Measurements from ENCODE around the gene KCTD1.

KCTD1 gene

GRCh38 chr18:26549263-26550094 lies 1.1 kb upstream of the KCTD1 start:
- peak; percentile 28 for DNase-seq (ENCODE audit: low spot score)

DNA sequence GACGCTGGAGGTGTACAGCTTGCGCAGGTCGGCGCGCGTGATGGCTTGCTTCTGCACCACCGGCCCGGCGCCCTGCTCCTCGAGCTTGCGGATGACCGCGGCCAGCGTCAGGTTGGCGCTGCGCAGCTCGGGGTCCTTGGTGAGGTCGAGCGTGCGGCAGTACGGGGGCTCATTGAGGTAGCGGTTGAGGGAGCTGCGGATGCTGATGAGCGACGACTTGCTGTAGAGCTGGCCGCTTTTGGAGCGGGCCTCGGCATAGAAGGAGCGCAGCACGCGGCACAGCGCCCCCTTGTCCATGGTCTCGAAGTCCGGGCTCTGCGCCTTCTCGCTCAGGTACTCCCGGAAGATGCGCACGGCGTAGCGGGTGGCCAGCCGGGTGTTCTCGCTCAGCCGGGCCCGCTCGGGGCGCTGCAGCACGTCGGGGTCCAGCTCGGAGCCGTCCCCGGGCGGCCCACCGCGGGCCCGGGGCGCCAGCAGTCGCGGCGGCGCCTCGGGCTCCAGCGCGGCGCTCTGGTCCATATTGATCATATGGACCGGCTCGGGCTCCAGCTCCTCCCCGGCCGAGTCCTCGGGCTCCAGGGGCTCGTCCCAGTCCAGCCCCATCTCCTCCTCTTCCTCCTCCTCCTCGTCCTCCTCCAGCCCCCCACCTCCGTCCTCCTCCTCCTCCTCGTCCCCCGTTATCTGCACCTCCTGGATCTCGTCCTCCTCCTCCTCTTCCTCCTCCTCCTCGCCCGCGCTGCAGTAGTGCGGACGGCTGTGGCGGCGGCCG lies 523 bp downstream of the KCTD1 start:
- DNase-seq (ENCODE audit: low spot score) = peak; percentile 77

DNA sequence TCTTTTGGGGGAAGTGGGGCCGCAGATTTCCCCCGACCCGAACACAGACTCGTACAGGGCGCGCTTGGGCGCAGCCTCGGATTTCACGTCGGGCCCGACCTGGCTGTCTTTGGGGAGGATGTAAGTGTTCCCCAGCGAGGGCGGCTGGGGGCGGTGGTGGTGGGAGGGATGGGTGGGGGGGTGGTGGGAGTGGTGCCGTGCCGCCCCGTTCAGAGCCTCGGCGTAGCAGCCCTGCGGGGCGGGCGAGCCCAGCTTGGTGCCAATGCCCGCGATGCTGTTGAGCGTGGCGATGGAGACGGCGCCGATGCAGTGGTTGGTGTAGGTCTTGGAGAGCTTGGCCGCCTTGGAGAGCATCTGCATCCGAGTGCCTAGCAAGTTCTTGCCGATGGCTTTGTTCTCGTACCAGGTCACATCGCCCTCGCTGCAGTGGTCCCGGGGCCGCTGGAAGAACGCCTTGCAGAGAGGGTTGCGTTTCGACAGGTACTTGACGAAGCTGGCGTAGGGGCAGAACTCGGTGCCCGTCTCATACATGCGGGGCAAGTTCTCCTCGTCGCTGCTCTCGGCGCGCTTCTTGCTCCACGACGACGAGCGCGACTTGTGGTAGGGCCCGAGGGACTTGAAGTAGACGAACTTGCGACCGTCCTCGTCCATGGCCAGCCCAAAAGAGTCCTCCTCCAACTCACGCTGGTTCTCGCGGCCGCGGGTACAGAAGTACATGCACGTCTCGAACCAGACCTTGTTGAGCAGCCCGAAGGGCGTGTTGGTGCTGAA lies 1.3 kb downstream of the KCTD1 start:
- DNase-seq (ENCODE audit: low spot score) = no peak

- DNase-seq (ENCODE audit: low spot score) = no peak
Observed at GRCh38 chr18:26546170-26546874, 2.0 kb downstream of the KCTD1 start.

GRCh38 chr18:26545335-26546123 lies 2.8 kb downstream of the KCTD1 start:
- no peak for DNase-seq (ENCODE audit: low spot score)

DNA sequence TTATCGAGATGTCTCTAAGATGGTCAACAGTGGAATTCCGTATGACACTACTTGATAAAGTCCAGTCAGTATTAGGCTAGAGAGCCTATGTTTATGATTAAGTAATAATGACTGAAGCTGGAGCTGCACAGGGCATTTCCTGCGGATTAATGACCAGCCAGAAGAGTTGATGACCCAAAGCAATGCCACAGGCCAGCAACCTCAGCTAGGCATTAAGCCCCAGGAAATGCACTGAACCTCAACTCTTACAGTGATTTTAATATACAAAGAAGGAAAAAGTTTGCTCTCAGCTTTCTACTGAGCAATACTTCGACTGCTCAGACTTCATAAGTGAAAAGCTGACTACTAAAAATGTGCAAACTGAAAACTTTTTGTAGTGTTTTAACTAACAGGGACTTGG lies 3.9 kb downstream of the KCTD1 start:
- no peak for DNase-seq (ENCODE audit: low spot score)

DNA sequence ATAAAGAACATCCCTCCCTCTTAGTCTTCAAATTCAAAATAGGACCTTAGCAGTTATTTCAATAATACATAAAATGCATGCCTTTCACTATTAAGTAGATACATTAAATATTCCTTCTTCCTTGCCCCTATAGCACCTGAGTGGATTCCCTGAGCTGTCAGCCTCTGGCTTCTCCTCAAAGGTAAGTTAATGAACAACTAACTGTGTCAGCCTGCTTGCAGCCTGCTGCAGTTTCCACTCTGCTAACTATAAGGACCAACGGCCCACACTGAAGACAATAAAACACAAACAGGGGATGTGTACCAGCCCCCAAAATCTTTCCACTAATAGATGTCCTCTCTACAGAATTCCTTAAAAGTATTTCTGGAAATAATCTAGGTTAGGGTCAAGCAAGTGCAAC lies 5.0 kb downstream of the KCTD1 start:
- DNase-seq (ENCODE audit: low spot score) = peak; percentile 39

- no peak for DNase-seq (ENCODE audit: low spot score)
Observed at GRCh38 chr18:26540043-26540628, 8.2 kb downstream of the KCTD1 start.

DNA sequence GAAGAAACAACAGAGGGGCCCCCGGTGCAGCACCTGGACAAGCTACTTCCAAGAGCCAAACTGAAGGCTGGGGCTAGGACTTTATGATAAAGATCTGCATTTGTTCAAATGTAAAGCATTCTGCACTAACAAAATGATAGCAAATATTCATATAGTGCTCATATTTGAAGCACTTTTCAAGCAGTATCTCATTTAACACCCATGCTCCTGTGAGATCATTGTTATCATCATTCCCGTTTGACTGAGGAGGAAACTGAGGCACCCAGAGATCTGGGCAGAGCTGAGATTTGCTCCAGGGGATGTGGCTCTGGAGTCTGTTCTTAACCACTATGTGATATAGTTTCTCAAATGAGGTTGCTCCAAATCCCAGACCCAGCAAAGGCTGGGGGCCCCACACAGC lies 9.8 kb downstream of the KCTD1 start:
- DNase-seq (ENCODE audit: low spot score) = no peak

- no peak for DNase-seq (ENCODE audit: low spot score)
Observed at GRCh38 chr18:26536664-26537063, 11.7 kb downstream of the KCTD1 start.

- no peak for DNase-seq (ENCODE audit: low spot score)
Observed at GRCh38 chr18:26536032-26536431, 12.3 kb downstream of the KCTD1 start.

- no peak for DNase-seq (ENCODE audit: low spot score)
Observed at GRCh38 chr18:26535630-26536029, 12.7 kb downstream of the KCTD1 start.

GRCh38 chr18:26532367-26533340 lies 15.7 kb downstream of the KCTD1 start:
- DNase-seq (ENCODE audit: low spot score) = no peak

DNA sequence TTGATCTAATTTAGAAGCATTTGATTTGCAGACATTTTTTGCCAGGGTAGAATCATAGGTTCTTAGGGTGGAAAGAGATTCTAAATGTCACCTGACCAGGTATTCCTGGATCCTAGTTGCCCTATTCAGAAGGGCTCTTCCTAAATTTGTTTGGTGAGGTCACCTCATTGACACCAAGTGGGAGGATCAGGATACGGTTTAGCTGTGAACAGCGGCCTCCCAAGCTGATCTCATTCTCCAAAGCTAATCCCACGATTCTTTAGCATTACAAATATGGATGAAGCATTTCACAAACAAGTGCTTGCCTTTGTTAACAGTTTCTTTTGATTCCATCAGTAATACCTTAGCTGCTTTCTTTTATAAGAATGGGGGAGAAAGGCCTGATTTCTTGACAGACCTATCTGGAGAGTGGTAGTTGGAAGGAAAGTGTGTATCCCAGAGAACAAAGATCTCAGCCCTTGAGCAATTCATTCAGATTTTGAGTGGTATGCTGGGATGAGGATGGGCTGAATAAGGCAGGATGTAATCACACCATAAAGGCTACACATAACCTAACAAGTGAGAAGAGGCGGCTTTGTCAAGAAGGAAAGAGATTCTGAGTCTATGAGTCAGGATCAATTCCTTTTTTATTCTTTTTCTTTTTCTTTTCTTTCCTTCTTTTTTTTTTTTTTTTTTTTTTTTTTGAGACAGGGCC lies 16.6 kb downstream of the KCTD1 start:
- no peak for DNase-seq (ENCODE audit: low spot score)

DNA sequence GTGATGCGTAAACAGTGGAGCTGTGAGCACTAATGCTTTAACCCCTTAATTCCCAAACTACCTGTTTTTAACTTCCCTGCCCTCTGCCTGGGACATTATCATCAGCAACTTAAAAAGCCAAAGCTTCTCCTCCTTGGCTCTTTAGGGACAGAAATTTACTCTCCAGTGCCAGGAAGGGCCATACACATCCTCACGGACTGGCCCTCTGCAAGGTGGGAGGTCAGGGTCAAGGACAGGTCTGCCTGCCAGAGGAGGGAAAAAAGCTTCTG lies 21.5 kb downstream of the KCTD1 start:
- DNase-seq (ENCODE audit: low spot score) = no peak

- DNase-seq (ENCODE audit: low spot score) = no peak
Observed at GRCh38 chr18:26526128-26526965, 22.0 kb downstream of the KCTD1 start.

- no peak for DNase-seq (ENCODE audit: low spot score)
Observed at GRCh38 chr18:26524504-26525351, 23.6 kb downstream of the KCTD1 start.
